Prostate gland (tissue), 2 donors: Measurements from ENCODE around the gene SPTSSB. TPM values are rescaled to one million over a fixed set of nuclear protein-coding genes. Genes with fewer than 3 reads are reported as not detected.
A peak's percentile ranks its signal among the peaks of the same experiment; 100 is the strongest.

Source experiments
- DNase-seq: peaks from one replicate; pipeline ENCODE4 v3.0.0-alpha.2; 2019; ENCODE audit warnings: low spot score
- H3K27ac ChIP-seq, 2 donors: fragments of 200-600 bp; sonication (generic); 2 replicates each; pipeline ENCODE4 v1.5.1; 2017 to 2019
- H3K27me3 ChIP-seq: fragments of 200-600 bp; sonication (generic); replicated peaks from 2 replicates; pipeline ENCODE4 v1.5.1; 2019; ENCODE audit not compliant: insufficient read depth
- H3K36me3 ChIP-seq, 2 donors: fragments of 200-600 bp; sonication (generic); 1 replicate in 1 of 2; 2 replicates in 1 of 2; pipeline versions ENCODE4 v1.5.1 to v1.8.1; 2017 to 2019
- H3K4me1 ChIP-seq: fragments of 200-600 bp; sonication (generic); replicated peaks from 2 replicates; pipeline ENCODE4 v1.5.1; 2019
- H3K4me3 ChIP-seq, 2 donors: fragments of 200-600 bp; sonication (generic); 2 replicates each; pipeline ENCODE4 v1.5.1; 2017 to 2019
- H3K9me3 ChIP-seq: fragments of 200-600 bp; sonication (generic); 2 replicates; pipeline ENCODE4 v1.5.1; 2017
- CTCF ChIP-seq, 4 experiments: fragments of 200-600 bp in 2 of 4; fragments of 450-650 bp in 2 of 4; sonication (generic) in 2 of 4; IDR thresholded peaks; 1 replicate in 3 of 4; 2 replicates in 1 of 4; pipeline ENCODE4 v1.5.1; 2016 to 2019; ENCODE audit warnings: antibody characterized with exemption in 4 of 4, mild to moderate bottlenecking in 2 of 4, moderate library complexity in 2 of 4
- POLR2A ChIP-seq: fragments of 450-650 bp; IDR thresholded peaks from one replicate; pipeline ENCODE4 v1.6.1; 2016; ENCODE audit warnings: antibody characterized with exemption, mild to moderate bottlenecking
- POLR2AphosphoS5 ChIP-seq: sonication (generic); formaldehyde crosslinking; IDR thresholded peaks from one replicate; pipeline ENCODE4 v1.6.1; 2017; ENCODE audit warnings: antibody characterized with exemption
- WGBS: methylation state at CpG from one replicate; pipeline ENCODE4 v1.1.5; 2018; 5-methylcytosine and 5-hydroxymethylcytosine counted together
- intact Hi-C: fragments of 100-400 bp; cut with DNase I; formaldehyde crosslinking; loops from one replicate; pipeline ENCODE4 v1.14.2; 2022
- total RNA-seq, 2 donors: library from RNA; depleted of rRNA; stranded (reverse); fragments of >200 nt; gene quantifications; one replicate each; pipeline ENCODE4 v1.1.0, GENCODE V29; 2016

SPTSSB gene
- total RNA-seq, 2 donors from 2014 or later: 6.2 to 94.5 TPM

- no peak for DNase-seq
- Histone ChIP-seq H3K27ac (peak overlapping the region; percentile 58 to 71), H3K4me1 (peaks cover 8% of the 10 kb centered on the region), H3K36me3 (no peaks in the 10 kb centered on the region), H3K9me3 (no peaks in the 10 kb centered on the region), H3K27me3 (no peaks in the 10 kb centered on the region), H3K4me3 (no peak overlapping the region)
- 48% methylated on average over 1 of the region's 1 CpG for WGBS
- TF ChIP-seq POLR2AphosphoS5 (no peak), CTCF (IDR thresholded peaks at IDR 0.05) (no peak), POLR2A (no peak)
- intact Hi-C loops: no loop called here
These were observed 43.6 kb upstream of the SPTSSB start for GRCh38 chr3:161414907-161415306.

- no peaks in the 10 kb centered on the region for H3K27me3 ChIP-seq
- H3K27ac ChIP-seq: no peak overlapping the region
- no peaks in the 10 kb centered on the region for H3K9me3 ChIP-seq
- no peak for DNase-seq
- WGBS: 85% methylated on average over 1 of the region's 1 CpG
- intact Hi-C loops: no loop called here
- TF ChIP-seq POLR2AphosphoS5 (no peak), POLR2A (no peak), CTCF (IDR thresholded peaks at IDR 0.05) (no peak)
- H3K36me3 ChIP-seq: no peaks in the 10 kb centered on the region
- peaks cover 8% of the 10 kb centered on the region for H3K4me1 ChIP-seq
- no peak overlapping the region for H3K4me3 ChIP-seq
These were observed 42.5 kb upstream of the SPTSSB start for GRCh38 chr3:161413855-161414210.

GRCh38 chr3:161413127-161413854 is 42.0 kb upstream of the SPTSSB start:
- intact Hi-C loops: no loop called here
- TF ChIP-seq POLR2AphosphoS5 (no peak), POLR2A (no peak), CTCF (IDR thresholded peaks at IDR 0.05) (no peak)
- Histone ChIP-seq H3K4me3 (no peak overlapping the region), H3K27ac (no peak overlapping the region), H3K9me3 (no peaks in the 10 kb centered on the region), H3K36me3 (no peaks in the 10 kb centered on the region), H3K4me1 (peaks cover 8% of the 10 kb centered on the region), H3K27me3 (no peaks in the 10 kb centered on the region)
- DNase-seq: no peak
- WGBS: 41% methylated on average over 2 of the region's 2 CpGs

GRCh38 chr3:161412123-161412522 is 40.8 kb upstream of the SPTSSB start:
- peaks cover 8% of the 10 kb centered on the region for H3K4me1 ChIP-seq
- H3K36me3 ChIP-seq: no peaks in the 10 kb centered on the region
- H3K9me3 ChIP-seq: no peaks in the 10 kb centered on the region
- 45% methylated on average over 1 of the region's 1 CpG for WGBS
- TF ChIP-seq POLR2AphosphoS5 (peak; percentile 41), POLR2A (no peak)
- H3K27me3 ChIP-seq: no peaks in the 10 kb centered on the region
- H3K4me3 ChIP-seq: no peak overlapping the region
- intact Hi-C loops: no loop called here
- peak overlapping the region; percentile 46 to 50 for H3K27ac ChIP-seq
- DNase-seq: no peak

- no peak overlapping the region for H3K4me3 ChIP-seq
- H3K36me3 ChIP-seq: no peaks in the 10 kb centered on the region
- 79% methylated on average over 3 of the region's 3 CpGs for WGBS
- DNase-seq: no peak
- intact Hi-C loops: no loop called here
- H3K9me3 ChIP-seq: no peaks in the 10 kb centered on the region
- H3K27me3 ChIP-seq: no peaks in the 10 kb centered on the region
- no peak overlapping the region for H3K27ac ChIP-seq
- peaks cover 4% of the 10 kb centered on the region for H3K4me1 ChIP-seq
- TF ChIP-seq POLR2A (no peak), POLR2AphosphoS5 (no peak), CTCF (IDR thresholded peaks at IDR 0.05) (no peak)
These were observed 38.5 kb upstream of the SPTSSB start for GRCh38 chr3:161409858-161410257.
